ENCODE data around the gene AGBL2.

DNA sequence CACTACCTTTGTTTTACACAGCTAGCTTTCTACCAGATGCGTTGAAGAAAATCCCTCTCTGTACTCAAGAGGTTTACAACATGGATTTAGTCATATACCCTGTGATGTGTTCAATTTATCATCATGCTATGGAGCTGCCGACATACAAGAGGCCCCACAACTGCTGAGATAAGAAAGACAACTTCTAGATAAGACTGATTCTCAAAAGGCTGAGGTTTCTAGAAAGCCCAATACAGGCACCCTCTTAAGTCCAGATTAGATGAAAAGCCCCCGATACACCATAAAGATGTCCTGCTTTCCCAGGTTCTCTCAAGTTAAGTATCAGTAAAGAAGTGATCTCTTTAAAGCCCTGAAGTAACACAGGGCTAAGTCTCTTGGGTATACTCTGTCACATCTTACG lies 87.1 kb downstream of the AGBL2 start:
- TF ChIP-seq, protein P1, sequence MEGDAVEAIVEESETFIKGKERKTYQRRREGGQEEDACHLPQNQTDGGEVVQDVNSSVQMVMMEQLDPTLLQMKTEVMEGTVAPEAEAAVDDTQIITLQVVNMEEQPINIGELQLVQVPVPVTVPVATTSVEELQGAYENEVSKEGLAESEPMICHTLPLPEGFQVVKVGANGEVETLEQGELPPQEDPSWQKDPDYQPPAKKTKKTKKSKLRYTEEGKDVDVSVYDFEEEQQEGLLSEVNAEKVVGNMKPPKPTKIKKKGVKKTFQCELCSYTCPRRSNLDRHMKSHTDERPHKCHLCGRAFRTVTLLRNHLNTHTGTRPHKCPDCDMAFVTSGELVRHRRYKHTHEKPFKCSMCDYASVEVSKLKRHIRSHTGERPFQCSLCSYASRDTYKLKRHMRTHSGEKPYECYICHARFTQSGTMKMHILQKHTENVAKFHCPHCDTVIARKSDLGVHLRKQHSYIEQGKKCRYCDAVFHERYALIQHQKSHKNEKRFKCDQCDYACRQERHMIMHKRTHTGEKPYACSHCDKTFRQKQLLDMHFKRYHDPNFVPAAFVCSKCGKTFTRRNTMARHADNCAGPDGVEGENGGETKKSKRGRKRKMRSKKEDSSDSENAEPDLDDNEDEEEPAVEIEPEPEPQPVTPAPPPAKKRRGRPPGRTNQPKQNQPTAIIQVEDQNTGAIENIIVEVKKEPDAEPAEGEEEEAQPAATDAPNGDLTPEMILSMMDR (IDR thresholded peaks at IDR 0.05; ENCODE audit: low read depth, low read length), result no peak
- TF ChIP-seq EZH2phosphoT487 (IDR thresholded peaks at IDR 0.05; ENCODE audit: low read depth), result no peak

Measured in OCI-LY3 (cell line).